Measurements from ENCODE around the gene ZNF621.

The ZNF621 gene

GRCh38 chr3:40497288-40497687, 27.5 kb upstream of the ZNF621 start:
- H3K4me3 ChIP-seq (replicated peaks; ENCODE audit: low read depth, low read length): no peak overlapping the region
- TF ChIP-seq CTCF (IDR thresholded peaks at IDR 0.05; ENCODE audit: low read depth, low read length, missing control alignments): no peak
- DNase-seq (ENCODE audit: extremely low read depth, low read depth): no peak

- H3K4me3 ChIP-seq (replicated peaks; ENCODE audit: low read depth, low read length): no peak overlapping the region
- TF ChIP-seq CTCF (IDR thresholded peaks at IDR 0.05; ENCODE audit: low read depth, low read length, missing control alignments): no peak
- DNase-seq (ENCODE audit: extremely low read depth, low read depth): no peak
These were observed 24.8 kb upstream of the ZNF621 start for GRCh38 chr3:40499952-40500351.

GRCh38 chr3:40502034-40502433, 22.7 kb upstream of the ZNF621 start:
- TF ChIP-seq CTCF (IDR thresholded peaks at IDR 0.05; ENCODE audit: low read depth, low read length, missing control alignments): no peak
- no peak for DNase-seq (ENCODE audit: extremely low read depth, low read depth)
- no peak overlapping the region for H3K4me3 ChIP-seq (replicated peaks; ENCODE audit: low read depth, low read length)

GRCh38 chr3:40504636-40505430, 19.9 kb upstream of the ZNF621 start:
- no peak overlapping the region for H3K4me3 ChIP-seq (replicated peaks; ENCODE audit: low read depth, low read length)
- peak; percentile 70 for DNase-seq (ENCODE audit: extremely low read depth, low read depth)
- TF ChIP-seq CTCF (IDR thresholded peaks at IDR 0.05; ENCODE audit: low read depth, low read length, missing control alignments): no peak

GRCh38 chr3:40505599-40506462, 18.9 kb upstream of the ZNF621 start, which contains the start of gene ZNF620:
TSS of gene ZNF620 (plus strand) at chr3:40506039. CDS start at chr3:40506353, 314 bp downstream.
- TF ChIP-seq CTCF (IDR thresholded peaks at IDR 0.05; ENCODE audit: low read depth, low read length, missing control alignments): peak; percentile 28
- H3K4me3 ChIP-seq (replicated peaks; ENCODE audit: low read depth, low read length): peak within 1 kb of the TSS; percentile 54
- no peak for DNase-seq (ENCODE audit: extremely low read depth, low read depth)

- H3K4me3 ChIP-seq (replicated peaks; ENCODE audit: low read depth, low read length): no peak overlapping the region
- TF ChIP-seq CTCF (IDR thresholded peaks at IDR 0.05; ENCODE audit: low read depth, low read length, missing control alignments): no peak
These were observed 13.6 kb upstream of the ZNF621 start for GRCh38 chr3:40511031-40511718.

More at GRCh38 chr3:40511031-40511718, 13.6 kb upstream of the ZNF621 start:
- DNase-seq (ENCODE audit: extremely low read depth, low read depth): no peak

All from HFF-Myc (cell line).